ENCODE results near the gene BBS9. TPM values are rescaled to one million over a fixed set of nuclear protein-coding genes. Genes with fewer than 3 reads are reported as not detected.

BBS9 gene
- total and polyA plus RNA-seq, 2 donors (not counting 3 experiments of a cell fraction or from before 2014, with no cell fraction given), result 5.7 to 17.4 TPM

GRCh38 chr7:33425395-33425794 lies 296.0 kb downstream of the BBS9 start:
- BruUV-seq (replicated peaks), result no TSS peak
- dilution Hi-C loops (cut with MboI; ENCODE audit: extremely low pct_ligation_motif_present, low sequenced_read_pairs), result no loop called here
- no peak for FAIRE-seq
- Histone ChIP-seq H3K4me1 (ENCODE audit: control insufficient read depth, extremely low read depth, insufficient read depth, low read length) (no peaks in the 10 kb centered on the region), H3K27me3 (ENCODE audit: control insufficient read depth in 2 of 2, insufficient read depth in 2 of 2, low read length in 2 of 2) (no peaks in the 10 kb centered on the region), H3K9me3 (replicated peaks; ENCODE audit: control insufficient read depth, insufficient read depth, low read length) (no peaks in the 10 kb centered on the region), H4K20me1 (replicated peaks; ENCODE audit: control insufficient read depth, extremely low read depth, insufficient read depth, low read length) (no peaks in the 10 kb centered on the region), H3K9ac (replicated peaks; ENCODE audit: extremely low read depth, insufficient read depth, low read length) (no peak overlapping the region), H3K4me2 (ENCODE audit: insufficient read depth, low read length) (no peak overlapping the region), H3K79me2 (ENCODE audit: control insufficient read depth, insufficient read depth, low read length) (no peaks in the 10 kb centered on the region), H3K4me3 (replicated peaks in 1 of 3; ENCODE audit: insufficient read depth in 1 of 3, low read depth in 1 of 3, low read length in 3 of 3) (no peak overlapping the region), H3K27ac (ENCODE audit: insufficient read depth, low read depth, low read length) (no peak overlapping the region), H3K36me3 (ENCODE audit: control insufficient read depth in 2 of 2, extremely low read depth in 1 of 2, insufficient read depth in 2 of 2, low read length in 2 of 2) (no peaks in the 10 kb centered on the region), H3K9me1 (replicated peaks; ENCODE audit: control insufficient read depth, extremely low read depth, insufficient read depth, low read length) (no peaks in the 10 kb centered on the region), H2AFZ (ENCODE audit: low read depth, low read length) (no peak overlapping the region)
- POLR2A ChIA-PET, result no interaction called here
- intact Hi-C loops (cut with micrococcal nuclease), result loop anchor here (10.0 kb wide), 2 partner anchors 379 to 469 kb away; no protein-coding TSS in a partner anchor
- CTCF ChIA-PET, result interaction anchor here (1.4 to 6.1 kb wide), 3 partner anchors 290 to 507 kb away, joined by 4 to 61 read pairs (median 11); no protein-coding TSS in a partner anchor
- DNase-seq (ENCODE audit: low read depth, low spot score), result no peak
- TF ChIP-seq JUN (IDR thresholded peaks at IDR 0.05; ENCODE audit: borderline replicate concordance, insufficient read depth, insufficient read length, low read depth) (no peak), POLR2A (IDR thresholded peaks at IDR 0.05; ENCODE audit: low read depth, low read length) (no peak), MYC (IDR thresholded peaks at IDR 0.05; ENCODE audit: low read depth, low read length) (no peak), GATA2 (IDR thresholded peaks at IDR 0.05; ENCODE audit: insufficient read depth, insufficient read length, low read depth, low read length) (no peak), EZH2 (IDR thresholded peaks at IDR 0.05; ENCODE audit: borderline replicate concordance, low read depth, low read length, severe bottlenecking) (no peak), CTCF (IDR thresholded peaks at IDR 0.05; ENCODE audit: extremely low read depth in 1 of 2, insufficient read depth in 1 of 2, low read depth in 1 of 2, low read length in 2 of 2) (no peak), MAX (IDR thresholded peaks at IDR 0.05; ENCODE audit: insufficient read depth, insufficient read length) (no peak), FOS (IDR thresholded peaks at IDR 0.05; ENCODE audit: borderline replicate concordance, insufficient read depth, low read length) (no peak), POLR2AphosphoS5 (IDR thresholded peaks at IDR 0.05; ENCODE audit: insufficient read depth, low read depth, low read length) (no peak)

Measured in endothelial cell of umbilical vein (primary cell).